GM12892 (cell line): ENCODE measurements around the gene CGNL1.

ENCODE experiments used
- DNase-seq: peaks from one replicate; pipeline ENCODE4 v3.0.0; 2011; ENCODE audit not compliant: insufficient read length
- FAIRE-seq: peaks from 2 replicates; lab custom pipeline; 2011; peaks lifted over from hg19 to GRCh38; lab: Jason Lieb, UNC
- POLR2A ChIP-seq: IDR thresholded peaks from 2 replicates; pipeline ENCODE4 v1.6.1; 2011; ENCODE audit warnings: low read depth, low read length, control low read depth
- POLR2AphosphoS5 ChIP-seq: IDR thresholded peaks from 2 replicates; pipeline ENCODE4 v1.6.1; 2011; ENCODE audit warnings: low read depth, low read length, control low read depth
- TAF1 ChIP-seq: IDR thresholded peaks from 2 replicates; pipeline ENCODE4 v1.6.1; 2011; ENCODE audit warnings: low read depth, mild to moderate bottlenecking, control low read depth, low read length, borderline replicate concordance

CGNL1 gene

DNA sequence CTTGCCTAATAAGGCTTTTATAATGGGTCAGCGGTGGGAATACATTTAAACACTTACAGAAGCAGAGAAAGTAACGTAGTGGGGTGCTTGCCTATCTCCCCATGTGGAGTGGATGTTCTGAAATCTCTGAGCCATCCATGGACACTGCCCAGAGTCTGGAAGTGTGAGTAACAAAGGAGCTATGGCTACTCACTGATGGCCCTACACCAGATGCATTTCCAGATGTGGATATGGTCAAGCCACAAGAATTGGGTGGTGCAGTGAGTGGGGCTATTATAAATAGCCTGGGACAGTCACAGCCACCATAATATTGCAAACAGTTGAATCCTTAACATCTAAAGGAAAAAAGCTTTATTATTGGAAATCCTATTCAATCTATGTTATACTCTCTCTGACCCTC, 96.6 kb downstream of the CGNL1 start:
- FAIRE-seq (no peak), DNase-seq (no peak)
- TF ChIP-seq POLR2A (no peak), TAF1 (no peak)

DNA sequence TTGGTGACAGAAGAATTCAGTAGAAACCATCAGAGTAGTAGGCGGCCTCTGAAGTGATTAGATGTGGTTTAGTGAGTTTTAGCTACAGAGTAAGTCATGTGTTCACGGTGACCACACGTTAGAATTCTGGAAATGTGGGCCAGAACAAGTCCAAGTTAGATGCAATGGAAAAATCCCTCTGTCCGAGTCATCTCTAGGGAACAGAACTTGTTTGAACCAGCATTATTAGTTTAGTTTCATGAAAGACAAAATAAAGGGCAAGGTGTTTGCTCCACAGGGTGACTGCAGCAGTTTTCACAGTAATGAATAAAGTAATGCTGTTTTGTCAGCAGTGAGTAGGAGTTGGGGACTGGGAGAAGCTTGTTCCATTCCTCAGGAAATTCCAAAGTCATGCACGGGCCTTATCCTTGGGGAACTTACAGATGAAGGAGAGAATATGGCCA, 100.2 kb downstream of the CGNL1 start:
- FAIRE-seq = no peak
- no peak for DNase-seq

GRCh38 chr15:57477736-57478522, 101.6 kb downstream of the CGNL1 start:
- TF ChIP-seq POLR2AphosphoS5 = no peak
- no peak for TF ChIP-seq TAF1
- TF ChIP-seq POLR2A = no peak
- DNase-seq (no peak), FAIRE-seq (no peak)

More for the DNA sequence above, 100.2 kb downstream of the CGNL1 start:
- TF ChIP-seq POLR2A (no peak), TAF1 (no peak), POLR2AphosphoS5 (no peak)

DNA sequence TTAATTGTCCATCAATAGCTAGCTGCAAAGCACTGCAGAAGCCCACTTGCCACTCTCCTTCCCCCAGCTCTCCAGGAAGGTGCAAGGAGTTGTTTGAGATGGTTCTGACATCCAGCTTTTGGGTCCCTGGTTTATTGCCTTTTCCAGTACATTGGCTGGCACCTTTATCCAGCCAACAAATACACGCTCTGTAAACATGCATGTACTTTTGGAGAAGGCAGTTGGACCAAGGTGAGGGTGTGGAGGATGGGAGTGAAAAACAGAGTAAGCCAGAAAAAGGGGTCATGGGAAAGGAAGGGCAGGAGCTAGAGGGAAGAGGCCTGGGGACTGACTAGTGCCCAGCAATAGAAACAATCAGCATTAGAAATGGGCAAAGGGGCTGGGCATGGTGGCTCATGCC, 102.7 kb downstream of the CGNL1 start:
- TF ChIP-seq TAF1 = no peak
- no peak for TF ChIP-seq POLR2AphosphoS5
- TF ChIP-seq POLR2A = no peak
- DNase-seq (no peak), FAIRE-seq (no peak)

- TF ChIP-seq TAF1 (no peak), POLR2A (no peak), POLR2AphosphoS5 (no peak)
- DNase-seq = no peak
- FAIRE-seq = no peak
These were observed 104.9 kb downstream of the CGNL1 start for GRCh38 chr15:57481038-57481705.

DNA sequence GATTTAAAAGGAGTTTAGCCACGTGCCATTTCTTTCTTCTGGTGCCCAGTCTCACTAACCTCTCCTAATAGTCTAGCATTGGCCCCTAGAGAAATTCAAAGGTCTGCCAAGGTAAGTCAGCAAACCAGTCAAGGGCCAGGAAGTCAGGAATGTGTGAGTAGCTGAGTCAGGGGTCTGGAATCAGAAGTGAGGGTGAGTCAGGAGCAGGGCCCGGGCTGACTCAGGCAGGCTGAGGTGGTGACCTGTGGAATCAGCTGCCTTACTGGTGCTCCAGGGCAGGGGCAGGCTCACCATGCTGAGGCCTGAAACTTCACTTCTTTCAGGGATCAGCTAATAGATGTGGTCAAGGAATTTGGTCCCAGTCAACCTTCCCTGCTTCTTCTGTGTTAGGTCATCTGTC, 109.6 kb downstream of the CGNL1 start:
- TF ChIP-seq TAF1 (no peak), POLR2A (no peak)
- DNase-seq = no peak
- no peak for FAIRE-seq

GRCh38 chr15:57486833-57487232, 110.5 kb downstream of the CGNL1 start:
- no peak for DNase-seq
- no peak for TF ChIP-seq TAF1
- no peak for TF ChIP-seq POLR2A
- no peak for TF ChIP-seq POLR2AphosphoS5
- no peak for FAIRE-seq

DNA sequence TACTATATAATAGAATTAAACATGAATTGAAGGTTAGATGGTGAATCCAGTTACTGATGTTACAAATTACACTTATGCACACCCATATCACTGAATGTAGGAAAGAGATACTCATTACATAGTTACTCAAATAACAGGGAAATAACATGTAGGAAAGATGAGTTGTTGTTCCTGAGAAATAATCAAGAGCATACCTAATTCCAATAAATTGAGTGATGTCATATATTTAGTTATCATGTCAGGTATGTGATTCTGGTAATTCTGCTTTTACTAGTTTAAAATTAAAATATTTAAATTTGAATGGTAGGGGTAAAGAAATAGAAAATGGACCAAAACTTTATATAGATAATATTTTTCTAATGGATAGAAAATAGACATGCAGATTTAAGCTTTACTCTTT, 112.8 kb downstream of the CGNL1 start:
- no peak for FAIRE-seq
- TF ChIP-seq TAF1 (no peak), POLR2AphosphoS5 (no peak), POLR2A (no peak)
- DNase-seq = no peak

GRCh38 chr15:57493351-57493750, 117.0 kb downstream of the CGNL1 start:
- FAIRE-seq (no peak), DNase-seq (no peak)
- TF ChIP-seq POLR2AphosphoS5 (no peak), TAF1 (no peak), POLR2A (no peak)

DNA sequence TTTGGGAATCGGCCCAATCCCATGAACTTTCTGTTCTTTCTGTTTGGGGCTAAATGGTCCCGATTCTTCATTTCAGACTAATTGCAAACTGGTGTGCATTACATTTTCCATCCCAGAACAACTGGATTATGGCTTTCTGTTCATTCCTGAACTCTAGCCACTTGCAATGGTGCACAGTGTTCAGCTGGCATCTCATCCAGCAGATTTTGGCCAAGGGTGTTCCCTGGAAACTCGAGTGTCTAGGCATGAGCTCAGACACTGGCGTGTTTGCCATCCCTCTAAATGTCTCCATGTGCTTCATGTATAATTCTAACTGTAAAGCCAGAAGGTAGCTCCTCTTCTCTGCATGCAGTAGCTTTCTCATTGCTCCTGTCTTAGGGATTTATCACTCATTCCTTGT, 118.3 kb downstream of the CGNL1 start:
- no peak for FAIRE-seq
- no peak for DNase-seq
- TF ChIP-seq POLR2A (no peak), TAF1 (no peak), POLR2AphosphoS5 (no peak)

GRCh38 chr15:57495041-57495440, 118.7 kb downstream of the CGNL1 start:
- FAIRE-seq (no peak), DNase-seq (no peak)
- no peak for TF ChIP-seq TAF1

DNA sequence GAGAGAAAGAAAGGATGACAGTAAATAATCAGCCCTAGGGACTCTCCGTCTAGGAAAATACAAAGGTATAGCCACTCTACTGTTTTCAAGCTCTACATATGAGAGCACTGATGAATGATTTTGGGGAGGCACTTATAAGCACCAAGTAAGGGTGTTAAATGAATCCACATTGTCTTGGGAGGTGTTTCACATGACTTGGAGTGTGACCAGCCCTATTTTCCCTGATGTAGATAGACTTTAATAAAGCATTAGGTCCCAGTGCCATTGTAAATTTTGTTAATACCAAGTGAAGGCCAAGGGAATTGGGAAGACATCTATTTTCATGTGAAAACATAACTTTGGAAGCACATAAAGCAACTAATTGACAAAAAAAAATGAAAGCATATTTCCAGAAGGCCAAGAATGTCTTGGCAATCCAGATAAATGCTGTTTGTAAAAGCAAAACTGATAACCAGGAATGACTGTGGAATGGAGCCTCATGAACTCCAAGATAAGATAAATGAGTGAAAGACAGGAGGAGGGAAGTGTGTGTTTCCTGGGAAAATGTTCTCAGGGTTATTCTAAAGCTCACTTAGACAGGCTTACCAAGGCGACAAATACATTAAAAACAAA, 119.4 kb downstream of the CGNL1 start:
- DNase-seq = no peak
- TF ChIP-seq TAF1 (no peak), POLR2AphosphoS5 (no peak), POLR2A (no peak)
- no peak for FAIRE-seq
